Upper lobe of left lung (tissue), 4 donors: ENCODE data around the gene GOLGA6L2.

Experiments
- CTCF ChIP-seq, 6 experiments: fragments of 450-650 bp in 4 of 6; fragments of 200-600 bp in 2 of 6; sonication (generic) in 2 of 6; IDR thresholded peaks; one replicate each; pipeline ENCODE4 v1.5.1; 2016 to 2019; ENCODE audit warnings: antibody characterized with exemption in 6 of 6
- POLR2A ChIP-seq, 4 donors: fragments of 450-650 bp; IDR thresholded peaks; one replicate each; pipeline ENCODE4 v1.5.1; 2016 to 2017; ENCODE audit warnings: antibody characterized with exemption in 4 of 4, mild to moderate bottlenecking in 2 of 4

- TF ChIP-seq POLR2A (IDR thresholded peaks at IDR 0.05) (no peak), CTCF (IDR thresholded peaks at IDR 0.05) (no peak)
Measured at GRCh38 chr15:23444269-23444668, 2.8 kb downstream of the GOLGA6L2 start.
